Esophagus muscularis mucosa (tissue), 4 donors: ENCODE measurements around the gene RAPGEF1.

Experiments used
- CTCF ChIP-seq, 3 experiments: fragments of 200-600 bp in 2 of 3; fragments of 450-650 bp in 1 of 3; sonication (generic) in 2 of 3; IDR thresholded peaks; one replicate each; pipeline ENCODE4 v1.5.1; 2017 to 2019; ENCODE audit warnings: antibody characterized with exemption in 3 of 3, mild to moderate bottlenecking in 2 of 3, moderate library complexity in 1 of 3
- EP300 ChIP-seq: sonication (generic); formaldehyde crosslinking; IDR thresholded peaks from one replicate; pipeline ENCODE4 v1.6.1; 2017; ENCODE audit warnings: antibody characterized with exemption
- POLR2A ChIP-seq: fragments of 450-650 bp; IDR thresholded peaks from one replicate; pipeline ENCODE4 v1.6.1; 2017; ENCODE audit warnings: antibody characterized with exemption, moderate library complexity, mild to moderate bottlenecking, low read depth
- POLR2AphosphoS5 ChIP-seq, 2 donors: sonication (generic); formaldehyde crosslinking; IDR thresholded peaks; one replicate each; pipeline ENCODE4 v1.6.1; 2017; ENCODE audit warnings: antibody characterized with exemption in 2 of 2

- no peak for TF ChIP-seq CTCF (IDR thresholded peaks at IDR 0.05)
- no peak for TF ChIP-seq POLR2AphosphoS5 (IDR thresholded peaks at IDR 0.05)
- TF ChIP-seq POLR2A: no peak
- no peak for TF ChIP-seq EP300
Measured at GRCh38 chr9:131707050-131707449, 32.8 kb downstream of the RAPGEF1 start.
